ENCODE measurements around the gene IGF2.
"Not testable (repeated sequence)": the region's sequence is repeated elsewhere in the genome, so short reads cannot be mapped to it uniquely, and the experiment has no call there.

The IGF2 gene

DNA sequence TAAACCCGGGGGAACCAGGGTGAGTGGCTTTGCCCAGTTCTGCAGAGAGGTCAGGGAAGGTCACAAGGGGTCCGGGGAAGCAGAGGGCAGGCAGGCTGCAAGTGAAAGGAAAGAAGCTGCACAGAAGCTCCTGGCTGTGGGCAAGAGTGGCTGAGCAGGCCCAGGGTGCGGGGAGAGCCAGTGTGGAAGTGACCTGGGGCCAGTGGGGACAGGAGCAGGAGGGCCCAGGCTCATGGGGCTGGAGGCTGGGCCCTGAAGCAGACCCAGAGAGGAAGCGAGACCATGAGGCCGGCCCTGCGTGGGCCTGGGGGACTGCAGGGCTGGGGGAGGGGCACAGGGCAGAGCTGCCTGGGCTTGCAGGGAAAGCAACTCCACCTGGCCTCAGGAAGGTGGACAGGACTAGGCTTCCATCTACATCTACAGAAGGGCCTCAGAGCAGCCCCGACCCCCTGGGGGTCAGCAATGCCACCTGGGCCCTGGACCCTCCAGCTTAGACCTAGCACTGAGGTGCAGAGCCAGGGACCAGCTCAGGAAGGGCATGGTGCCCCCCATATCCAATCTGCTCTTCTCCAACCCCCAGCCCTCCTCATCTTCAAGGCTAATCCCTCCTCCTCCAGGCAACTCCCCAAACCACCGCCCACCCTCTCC is 11.6 kb downstream of the IGF2 start:
- no peak for DNase-seq (ENCODE audit: low spot score)

GRCh38 chr11:2126520-2127085 is 12.6 kb downstream of the IGF2 start:
- TF ChIP-seq, protein P1, sequence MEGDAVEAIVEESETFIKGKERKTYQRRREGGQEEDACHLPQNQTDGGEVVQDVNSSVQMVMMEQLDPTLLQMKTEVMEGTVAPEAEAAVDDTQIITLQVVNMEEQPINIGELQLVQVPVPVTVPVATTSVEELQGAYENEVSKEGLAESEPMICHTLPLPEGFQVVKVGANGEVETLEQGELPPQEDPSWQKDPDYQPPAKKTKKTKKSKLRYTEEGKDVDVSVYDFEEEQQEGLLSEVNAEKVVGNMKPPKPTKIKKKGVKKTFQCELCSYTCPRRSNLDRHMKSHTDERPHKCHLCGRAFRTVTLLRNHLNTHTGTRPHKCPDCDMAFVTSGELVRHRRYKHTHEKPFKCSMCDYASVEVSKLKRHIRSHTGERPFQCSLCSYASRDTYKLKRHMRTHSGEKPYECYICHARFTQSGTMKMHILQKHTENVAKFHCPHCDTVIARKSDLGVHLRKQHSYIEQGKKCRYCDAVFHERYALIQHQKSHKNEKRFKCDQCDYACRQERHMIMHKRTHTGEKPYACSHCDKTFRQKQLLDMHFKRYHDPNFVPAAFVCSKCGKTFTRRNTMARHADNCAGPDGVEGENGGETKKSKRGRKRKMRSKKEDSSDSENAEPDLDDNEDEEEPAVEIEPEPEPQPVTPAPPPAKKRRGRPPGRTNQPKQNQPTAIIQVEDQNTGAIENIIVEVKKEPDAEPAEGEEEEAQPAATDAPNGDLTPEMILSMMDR (IDR thresholded peaks at IDR 0.05; ENCODE audit: extremely low read depth, missing control alignments) = no peak
- no peak for DNase-seq (ENCODE audit: low spot score)

More for the DNA sequence above, 11.6 kb downstream of the IGF2 start:
- TF ChIP-seq, protein P1 (IDR thresholded peaks at IDR 0.05; ENCODE audit: extremely low read depth, missing control alignments) = no peak

DNA sequence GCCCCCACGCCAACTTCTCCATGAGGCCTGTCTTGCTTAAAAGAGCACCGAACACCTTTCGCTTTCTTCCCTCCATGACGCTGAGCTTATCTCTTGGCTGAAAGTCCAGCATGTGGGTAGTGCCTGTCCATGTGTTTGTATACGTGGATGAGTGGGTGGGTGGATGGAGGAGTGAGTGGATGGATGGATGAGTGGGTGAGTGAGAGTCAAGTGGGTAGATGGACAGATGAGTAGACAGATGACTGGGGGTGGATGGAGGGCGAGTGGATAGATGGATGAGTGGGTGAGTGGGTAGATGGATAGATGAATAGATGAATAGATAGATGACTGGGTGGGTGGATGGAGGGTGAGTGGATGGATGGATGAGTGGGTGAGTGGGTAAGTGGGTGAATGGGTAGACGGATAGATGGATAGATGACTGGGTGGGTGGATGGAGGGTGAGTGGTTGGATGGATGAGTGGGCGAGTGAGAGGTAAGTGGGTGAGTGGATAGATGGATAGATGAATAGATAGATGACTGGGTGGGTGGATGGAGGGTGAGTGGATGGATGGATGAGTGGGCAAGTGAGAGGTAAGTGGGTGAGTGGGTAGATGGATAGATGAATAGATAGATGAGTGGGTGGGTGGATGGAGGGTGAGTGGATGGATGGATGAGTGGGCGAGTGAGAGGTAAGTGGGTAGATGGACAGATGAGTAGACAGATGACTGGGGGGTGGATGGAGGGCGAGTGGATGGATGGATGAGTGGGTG is 14.3 kb downstream of the IGF2 start:
- not testable (repeated sequence) for DNase-seq (ENCODE audit: low spot score)

DNA sequence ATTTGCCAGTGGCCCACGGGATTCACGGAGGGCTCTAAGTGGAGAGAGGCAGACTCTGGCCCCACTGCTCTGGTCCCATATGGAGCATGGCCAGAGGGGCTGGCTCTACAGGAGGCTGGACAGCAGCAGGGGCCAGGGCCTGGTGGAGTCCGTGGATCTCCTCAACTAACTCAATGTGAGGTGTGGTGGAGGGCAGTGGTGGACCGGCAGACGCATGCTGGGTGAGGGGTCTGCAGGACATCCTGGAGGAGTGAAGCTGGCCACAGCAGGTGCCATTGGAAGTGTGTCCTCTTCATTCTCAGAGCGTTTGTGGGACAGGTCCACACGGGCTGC is 15.6 kb downstream of the IGF2 start:
- TF ChIP-seq, protein P1 (IDR thresholded peaks at IDR 0.05; ENCODE audit: extremely low read depth, missing control alignments) = no peak
- DNase-seq (ENCODE audit: low spot score) = no peak

- TF ChIP-seq, protein P1 (IDR thresholded peaks at IDR 0.05; ENCODE audit: extremely low read depth, missing control alignments) = no peak
- no peak for DNase-seq (ENCODE audit: low spot score)
These were observed 16.1 kb downstream of the IGF2 start for GRCh38 chr11:2122907-2123627.

GRCh38 chr11:2122222-2122906 is 16.8 kb downstream of the IGF2 start:
- no peak for DNase-seq (ENCODE audit: low spot score)
- TF ChIP-seq, protein P1 (IDR thresholded peaks at IDR 0.05; ENCODE audit: extremely low read depth, missing control alignments) = no peak

GRCh38 chr11:2121227-2122130 is 17.7 kb downstream of the IGF2 start:
- TF ChIP-seq, protein P1 (IDR thresholded peaks at IDR 0.05; ENCODE audit: extremely low read depth, missing control alignments) = no peak

More at GRCh38 chr11:2121227-2122130, 17.7 kb downstream of the IGF2 start:
- DNase-seq (ENCODE audit: low spot score) = no peak
